ENCODE measurements around the gene PRICKLE4.

The PRICKLE4 gene

DNA sequence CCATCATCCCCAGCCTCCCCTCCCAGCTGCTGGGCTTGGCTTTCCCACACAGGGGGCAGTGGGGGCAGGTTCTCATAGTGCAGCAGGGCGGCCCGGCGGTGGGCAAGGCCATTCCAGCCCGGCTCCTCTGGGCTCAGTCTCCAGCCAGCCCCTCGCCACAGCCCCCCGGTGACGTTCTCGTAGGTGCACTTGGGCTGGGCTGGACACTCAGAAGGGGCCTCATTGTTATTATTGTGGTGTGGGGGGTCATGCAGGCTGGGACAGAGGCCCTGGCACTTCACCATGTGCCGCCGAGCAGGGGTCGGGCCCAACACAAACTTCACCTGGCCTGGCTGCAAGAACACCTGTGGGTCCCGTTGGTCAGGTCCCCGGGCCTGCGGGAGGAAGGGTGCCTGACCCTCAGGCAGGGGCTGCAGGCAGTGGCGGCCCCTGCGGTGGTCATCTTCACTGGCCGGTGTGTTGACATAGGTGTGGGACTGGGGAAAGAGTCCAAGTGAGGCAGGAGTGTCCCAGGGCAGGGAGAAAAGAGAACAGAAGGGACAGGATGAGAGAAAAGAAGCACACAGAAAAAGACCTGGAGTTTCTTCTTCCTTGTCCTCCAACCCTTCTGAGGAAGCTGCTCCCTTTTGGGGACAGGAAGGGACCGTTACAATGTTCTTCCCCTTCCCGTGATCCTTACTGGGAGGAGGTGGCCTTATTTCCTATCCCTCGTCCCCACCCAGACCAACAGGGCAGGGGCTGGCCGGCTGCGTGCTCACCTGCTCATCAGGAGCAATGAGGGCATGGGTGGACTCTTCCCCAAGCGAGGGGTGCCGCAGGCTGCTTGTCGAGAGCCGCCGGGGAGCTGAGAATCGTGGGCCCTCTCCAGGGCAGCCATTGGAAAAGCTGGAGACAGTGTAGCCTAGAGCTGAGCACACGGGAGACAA lies 9.3 kb upstream of the PRICKLE4 start:
- DNase-seq (ENCODE audit: low spot score) = no peak

DNA sequence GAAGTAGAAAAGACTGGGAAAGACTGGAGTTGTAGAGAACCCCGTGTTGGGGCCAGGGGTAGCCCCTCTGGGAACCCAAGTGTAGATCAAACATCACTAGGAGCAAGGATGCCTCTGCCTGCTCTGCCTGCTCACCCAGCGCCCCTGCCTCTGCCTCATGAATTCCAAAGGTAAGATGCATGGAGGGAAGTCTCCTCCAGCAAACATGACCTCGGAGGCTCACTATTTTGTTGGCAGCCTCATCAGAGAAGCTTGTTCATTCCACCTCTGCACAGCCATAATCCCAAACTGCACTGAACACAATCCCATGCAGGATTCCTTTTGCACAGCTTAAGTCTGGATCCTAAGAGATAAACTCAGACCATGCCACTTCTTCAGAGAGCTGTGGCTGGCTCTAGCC lies 5.7 kb upstream of the PRICKLE4 start:
- DNase-seq (ENCODE audit: low spot score) = no peak

GRCh38 chr6:41775293-41775882 lies 5.2 kb upstream of the PRICKLE4 start:
- no peak for DNase-seq (ENCODE audit: low spot score)

GRCh38 chr6:41777551-41778285 lies 2.9 kb upstream of the PRICKLE4 start:
- DNase-seq (ENCODE audit: low spot score) = no peak

- DNase-seq (ENCODE audit: low spot score) = no peak
Measured at GRCh38 chr6:41778895-41779294, 1.7 kb upstream of the PRICKLE4 start.

GRCh38 chr6:41779336-41779735 lies 1.2 kb upstream of the PRICKLE4 start:
- no peak for DNase-seq (ENCODE audit: low spot score)

DNA sequence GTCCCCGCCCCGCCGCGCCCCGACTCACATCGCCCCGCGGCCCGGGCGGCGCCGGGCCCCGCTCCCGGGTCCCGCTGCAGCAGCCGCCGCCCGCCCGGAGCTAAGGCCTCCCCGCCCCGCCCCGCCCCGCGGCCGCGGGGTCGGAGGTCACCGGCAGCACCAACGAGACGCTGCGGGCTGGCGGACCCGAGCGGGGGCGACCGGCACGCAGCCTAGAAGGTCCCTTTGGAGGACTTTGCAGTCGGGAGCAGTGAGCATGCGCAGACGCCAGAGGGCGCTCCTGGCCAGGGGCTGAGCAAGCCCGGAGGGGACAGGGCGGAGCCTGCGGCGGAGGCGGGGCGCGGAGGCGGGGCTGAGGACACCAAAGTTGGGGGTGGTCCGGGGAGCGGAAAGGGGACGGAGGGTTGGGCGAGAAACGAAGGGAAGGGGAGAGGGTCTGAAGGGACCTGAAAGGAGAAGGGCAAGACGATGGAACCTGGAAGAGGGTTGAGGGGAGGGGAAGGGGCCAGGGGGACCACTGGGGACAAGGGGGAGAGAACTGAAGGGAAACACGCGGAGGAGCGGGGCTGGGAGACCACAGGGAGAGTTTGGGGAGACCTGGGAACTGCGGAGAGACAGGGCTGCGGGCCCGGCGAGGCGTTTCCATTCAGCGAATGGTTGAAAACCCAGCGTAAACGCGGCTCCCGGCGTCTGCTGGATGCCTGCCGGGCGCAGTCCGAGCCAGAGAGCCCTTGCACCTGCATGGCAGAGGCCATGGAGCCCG lies 613 bp upstream of the PRICKLE4 start, which contains the start of gene FRS3:
Gene FRS3, minus strand, starts transcription at position 113 of the 763 bp plus-strand sequence. CDS start 2,913 bp downstream, outside the sequence.
- peak; percentile 96 for DNase-seq (ENCODE audit: low spot score)

DNA sequence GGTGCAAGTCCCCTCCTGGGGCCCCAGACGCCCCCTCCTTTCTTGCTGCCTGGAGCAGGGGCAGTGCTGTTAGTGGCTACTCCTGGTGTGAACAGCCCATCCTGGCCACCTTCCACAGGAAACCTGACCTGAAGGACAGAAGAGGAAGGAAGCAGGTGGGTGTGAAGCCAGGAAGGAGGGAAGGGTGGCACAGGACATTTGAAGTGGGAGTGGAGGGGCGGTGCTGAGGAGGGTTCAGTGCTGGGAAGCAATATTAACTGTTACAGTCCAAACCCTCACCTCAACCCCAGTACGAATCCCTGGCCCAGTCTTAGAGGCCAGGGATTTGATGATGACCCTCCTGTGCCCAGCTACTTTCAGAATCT lies 766 bp downstream of the PRICKLE4 start:
- DNase-seq (ENCODE audit: low spot score) = no peak

- no peak for DNase-seq (ENCODE audit: low spot score)
Measured at GRCh38 chr6:41783106-41783780, 2.7 kb downstream of the PRICKLE4 start.

DNA sequence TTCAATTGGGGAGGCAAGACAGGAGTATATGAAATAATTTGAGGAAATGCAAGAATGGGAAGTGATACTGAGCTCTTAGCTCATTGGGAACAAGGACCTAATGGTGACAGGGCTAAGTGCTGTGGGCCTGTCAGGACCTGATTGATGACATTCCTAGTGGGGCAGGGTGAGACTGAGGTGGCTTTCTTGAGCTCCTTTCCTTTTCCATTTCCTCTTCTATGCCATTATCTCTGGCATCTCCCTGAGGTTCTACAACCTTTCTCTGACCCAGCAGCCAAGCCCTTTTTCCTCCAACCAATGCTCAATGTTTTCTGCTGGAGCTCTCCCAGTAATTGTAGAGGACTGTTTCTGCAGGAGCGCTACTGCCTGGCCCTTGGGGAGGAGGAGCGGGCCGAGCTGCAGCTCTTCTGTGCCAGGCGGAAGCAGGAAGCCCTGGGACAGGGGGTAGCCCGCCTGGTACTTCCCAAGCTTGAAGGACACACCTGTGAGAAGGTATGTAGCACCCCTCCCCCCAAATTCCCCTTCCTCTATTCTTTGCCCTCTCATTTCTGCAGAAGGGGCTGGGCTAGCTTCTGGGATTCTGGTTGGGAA lies 4.1 kb downstream of the PRICKLE4 start:
- DNase-seq (ENCODE audit: low spot score) = no peak

GRCh38 chr6:41785254-41785653 lies 4.7 kb downstream of the PRICKLE4 start:
- no peak for DNase-seq (ENCODE audit: low spot score)

DNA sequence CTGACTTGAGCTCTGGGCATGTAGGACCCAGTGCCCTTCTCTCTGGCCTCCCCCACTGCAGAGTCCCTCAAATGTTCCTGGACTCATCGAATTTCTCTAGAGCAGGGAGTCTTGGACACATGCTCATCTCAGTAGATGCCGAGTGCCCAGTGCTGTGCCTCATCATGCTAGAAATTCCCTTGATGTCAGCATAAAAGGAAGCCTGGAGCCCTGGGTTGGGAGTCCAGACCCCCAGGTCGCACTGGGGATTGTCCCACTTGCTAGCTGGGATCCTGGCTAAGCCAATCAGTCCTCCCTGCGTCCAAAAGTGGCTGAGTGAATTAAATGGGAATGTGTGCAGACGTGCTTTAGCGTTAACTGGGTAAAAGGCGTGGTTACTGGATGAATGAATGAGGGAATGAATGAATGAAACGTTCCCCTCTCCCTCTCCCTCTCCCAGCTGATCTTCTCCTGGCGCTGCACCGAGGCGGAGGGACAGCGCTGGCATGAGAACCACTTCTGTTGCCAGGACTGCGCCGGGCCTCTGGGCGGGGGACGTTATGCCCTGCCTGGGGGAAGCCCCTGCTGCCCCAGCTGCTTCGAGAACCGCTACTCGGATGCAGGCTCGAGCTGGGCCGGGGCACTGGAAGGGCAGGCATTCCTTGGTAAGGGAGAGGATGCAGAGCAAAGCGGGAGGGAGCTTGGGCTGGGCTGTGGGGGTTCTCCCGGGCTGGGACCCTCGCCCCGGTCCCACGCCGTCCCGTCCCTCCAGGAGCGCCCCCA lies 5.3 kb downstream of the PRICKLE4 start:
- no peak for DNase-seq (ENCODE audit: low spot score)

DNA sequence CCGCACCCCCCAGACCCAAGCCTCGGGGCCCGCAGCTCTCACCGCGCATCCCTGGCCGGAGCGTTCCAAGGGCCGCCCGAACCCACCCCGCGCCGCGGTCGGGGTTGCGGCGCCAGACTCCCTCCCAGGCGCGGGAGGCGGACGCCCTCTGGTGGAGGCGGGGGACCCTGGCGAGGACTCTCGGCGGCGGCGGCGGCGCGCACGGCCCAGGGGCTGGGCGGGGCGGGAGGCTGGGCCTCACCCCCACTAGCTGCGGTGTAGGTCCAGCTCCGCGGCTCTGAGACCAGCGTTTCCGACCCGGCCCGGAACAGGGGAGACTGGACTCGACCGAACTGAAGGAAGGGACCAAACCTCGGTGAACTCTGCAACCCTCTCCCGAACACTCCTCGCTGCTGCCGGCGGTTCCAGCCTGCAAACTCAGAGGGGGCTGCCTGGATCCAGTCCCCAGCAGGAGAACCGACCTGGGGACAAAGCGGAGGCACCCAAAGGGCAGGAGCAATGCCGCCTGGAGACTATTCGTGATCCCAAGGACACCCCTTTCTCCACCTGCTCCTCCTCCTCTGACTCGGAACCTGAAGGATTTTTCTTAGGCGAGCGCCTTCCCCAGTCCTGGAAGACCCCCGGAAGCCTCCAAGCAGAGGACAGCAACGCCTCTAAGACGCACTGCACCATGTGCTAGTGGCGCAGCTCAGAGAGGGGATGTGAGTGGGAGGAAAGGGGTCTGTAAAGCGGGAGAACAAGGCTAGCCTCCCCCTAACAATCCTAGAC lies 6.1 kb downstream of the PRICKLE4 start:
- DNase-seq (ENCODE audit: low spot score) = peak; percentile 93

DNA sequence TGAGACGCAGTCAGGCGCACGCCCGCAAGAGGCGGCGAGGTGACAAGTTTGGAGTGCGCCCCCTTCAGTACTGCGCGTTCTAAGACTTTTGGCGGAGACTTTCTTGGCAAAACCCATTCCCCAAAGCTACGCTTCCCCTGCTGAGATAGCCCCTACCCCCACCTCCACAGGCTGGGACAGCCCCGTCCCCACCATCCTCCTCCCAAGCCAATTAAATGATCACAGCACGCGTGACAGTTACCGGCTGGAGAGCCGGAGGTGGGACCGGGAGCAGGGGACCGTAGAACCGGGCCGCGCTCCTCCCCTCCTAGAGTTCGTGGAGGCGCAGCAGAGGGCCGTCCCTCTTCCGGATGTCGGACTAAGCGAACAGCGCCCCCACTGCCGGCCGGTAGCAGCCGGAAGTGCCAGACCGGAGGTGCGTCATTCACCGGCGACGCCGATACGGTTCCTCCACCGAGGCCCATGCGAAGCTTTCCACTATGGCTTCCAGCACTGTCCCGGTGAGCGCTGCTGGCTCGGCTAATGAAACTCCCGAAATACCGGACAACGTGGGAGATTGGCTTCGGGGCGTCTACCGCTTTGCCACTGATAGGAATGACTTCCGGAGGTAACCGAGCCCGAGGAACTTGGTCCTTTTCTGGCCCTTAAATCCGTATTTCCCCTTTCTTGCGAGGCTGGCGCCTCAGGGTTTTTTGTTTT lies 6.8 kb downstream of the PRICKLE4 start, which contains the start of gene TOMM6:
Gene TOMM6, plus strand, starts transcription at position 476 of the 699 bp plus-strand sequence. Its CDS starts 4 bp downstream, at position 480.
- DNase-seq (ENCODE audit: low spot score) = peak; percentile 91

GRCh38 chr6:41789390-41789724 lies 8.8 kb downstream of the PRICKLE4 start:
- no peak for DNase-seq (ENCODE audit: low spot score)

DNA sequence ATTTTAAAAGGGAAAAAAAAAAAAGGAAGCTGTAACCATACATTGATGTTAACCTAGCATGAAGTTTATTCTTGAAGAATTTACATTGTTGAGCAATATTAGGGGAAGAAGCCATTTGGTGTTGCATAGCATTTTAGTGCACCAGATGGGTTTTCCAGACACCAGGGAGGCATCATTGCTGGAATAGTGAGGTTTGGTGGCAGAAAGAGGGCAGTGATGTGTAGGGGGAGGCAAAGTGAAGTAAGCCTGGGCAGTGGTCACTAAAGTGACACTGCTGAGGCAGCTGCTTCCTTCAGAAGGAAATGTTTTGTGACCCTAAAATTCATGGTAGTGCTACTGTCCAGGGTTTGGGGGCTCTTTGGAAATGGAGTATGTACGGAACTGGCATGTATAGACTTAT lies 9.5 kb downstream of the PRICKLE4 start:
- DNase-seq (ENCODE audit: low spot score) = no peak

DNA sequence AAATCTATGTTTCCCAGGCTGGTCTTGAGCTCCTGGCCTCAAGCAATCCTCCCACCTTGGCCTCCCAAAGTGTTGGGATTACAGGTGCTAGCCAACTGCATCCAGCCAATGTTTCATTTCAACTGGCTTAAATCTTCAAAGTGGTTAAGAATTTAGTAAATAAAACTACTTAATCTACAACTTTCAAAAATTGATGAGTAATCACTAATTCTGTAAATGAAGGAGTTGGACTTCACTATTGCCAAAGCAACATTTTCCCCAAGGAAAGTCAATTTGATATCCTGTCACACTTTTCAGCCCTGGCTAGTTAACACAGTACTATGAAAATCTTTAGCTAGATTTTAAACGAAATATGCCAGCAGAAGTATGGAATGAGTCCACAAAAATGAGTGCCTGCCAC lies 10.7 kb downstream of the PRICKLE4 start:
- DNase-seq (ENCODE audit: low spot score) = no peak

GRCh38 chr6:41791984-41792383 lies 11.4 kb downstream of the PRICKLE4 start:
- DNase-seq (ENCODE audit: low spot score) = no peak

DNA sequence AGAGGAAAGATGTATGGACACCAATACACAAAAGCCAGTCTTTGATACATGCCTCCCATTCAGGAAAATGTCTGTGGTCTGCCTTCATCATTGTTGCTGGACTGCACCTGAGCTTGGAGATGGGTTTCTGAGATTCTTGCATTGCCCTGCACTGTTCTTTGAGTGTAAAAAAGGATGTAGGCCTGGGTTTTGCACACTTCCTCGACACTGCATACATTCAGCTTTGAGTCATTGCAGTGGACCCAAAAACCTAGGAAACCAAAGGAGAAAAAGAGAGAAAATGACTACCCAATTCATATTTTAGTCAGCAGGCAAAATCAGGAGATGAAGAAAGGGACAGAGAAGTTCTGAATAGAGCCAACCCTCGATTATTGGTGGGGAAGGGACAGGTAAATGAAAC lies 15.9 kb downstream of the PRICKLE4 start:
- DNase-seq (ENCODE audit: low spot score) = no peak

Measured in D341Med (cell line).